DND-41 (cell line): ENCODE measurements around the gene ABCG1.

ENCODE experiments used
- EZH2 ChIP-seq: IDR thresholded peaks from 3 replicates; pipeline ENCODE4 v1.6.1; 2012; ENCODE audit warnings: borderline replicate concordance, low read depth, mild to moderate bottlenecking, moderate library complexity, low read length, inconsistent platforms; ENCODE audit not compliant: severe bottlenecking
- TF ChIP-seq, protein P1 (sequence below): IDR thresholded peaks from 2 replicates; pipeline ENCODE4 v1.5.1; 2012; ENCODE audit warnings: borderline replicate concordance, low read length, moderate library complexity, mild to moderate bottlenecking; ENCODE audit not compliant: poor library complexity, severe bottlenecking; ENCODE audit errors: extremely low read depth

GRCh38 chr21:42314616-42315295 lies 95.8 kb downstream of the ABCG1 start:
- TF ChIP-seq, protein P1, sequence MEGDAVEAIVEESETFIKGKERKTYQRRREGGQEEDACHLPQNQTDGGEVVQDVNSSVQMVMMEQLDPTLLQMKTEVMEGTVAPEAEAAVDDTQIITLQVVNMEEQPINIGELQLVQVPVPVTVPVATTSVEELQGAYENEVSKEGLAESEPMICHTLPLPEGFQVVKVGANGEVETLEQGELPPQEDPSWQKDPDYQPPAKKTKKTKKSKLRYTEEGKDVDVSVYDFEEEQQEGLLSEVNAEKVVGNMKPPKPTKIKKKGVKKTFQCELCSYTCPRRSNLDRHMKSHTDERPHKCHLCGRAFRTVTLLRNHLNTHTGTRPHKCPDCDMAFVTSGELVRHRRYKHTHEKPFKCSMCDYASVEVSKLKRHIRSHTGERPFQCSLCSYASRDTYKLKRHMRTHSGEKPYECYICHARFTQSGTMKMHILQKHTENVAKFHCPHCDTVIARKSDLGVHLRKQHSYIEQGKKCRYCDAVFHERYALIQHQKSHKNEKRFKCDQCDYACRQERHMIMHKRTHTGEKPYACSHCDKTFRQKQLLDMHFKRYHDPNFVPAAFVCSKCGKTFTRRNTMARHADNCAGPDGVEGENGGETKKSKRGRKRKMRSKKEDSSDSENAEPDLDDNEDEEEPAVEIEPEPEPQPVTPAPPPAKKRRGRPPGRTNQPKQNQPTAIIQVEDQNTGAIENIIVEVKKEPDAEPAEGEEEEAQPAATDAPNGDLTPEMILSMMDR, result no peak
- no peak for TF ChIP-seq EZH2
